ENCODE measurements around the gene ANK2.

Gene ANK2

GRCh38 chr4:113049421-113050370 lies at the start of gene ANK2:
TSS of gene ANK2 (plus strand) at chr4:113049653. CDS start at chr4:113049729, 76 bp downstream.
- no peak for DNase-seq (ENCODE audit: low read depth in 2 of 2)

GRCh38 chr4:113003841-113004240 lies 45.6 kb upstream of the ANK2 start:
- DNase-seq (ENCODE audit: low read depth in 2 of 2) = no peak

- no peak for DNase-seq (ENCODE audit: low read depth in 2 of 2)
Measured at GRCh38 chr4:113004655-113005054, 44.8 kb upstream of the ANK2 start.

- no peak for DNase-seq (ENCODE audit: low read depth in 2 of 2)
Measured at GRCh38 chr4:113006632-113007031, 42.8 kb upstream of the ANK2 start.

GRCh38 chr4:113007151-113007550 lies 42.3 kb upstream of the ANK2 start:
- DNase-seq (ENCODE audit: low read depth in 2 of 2) = no peak

- DNase-seq (ENCODE audit: low read depth in 2 of 2) = no peak
Measured at GRCh38 chr4:113008135-113008534, 41.3 kb upstream of the ANK2 start.

GRCh38 chr4:113008716-113009115 lies 40.7 kb upstream of the ANK2 start:
- DNase-seq (ENCODE audit: low read depth in 2 of 2) = no peak

GRCh38 chr4:113009461-113009860 lies 40.0 kb upstream of the ANK2 start:
- DNase-seq (ENCODE audit: low read depth in 2 of 2) = no peak

GRCh38 chr4:113012122-113012725 lies 37.2 kb upstream of the ANK2 start:
- no peak for DNase-seq (ENCODE audit: low read depth in 2 of 2)

- DNase-seq (ENCODE audit: low read depth in 2 of 2) = no peak
Measured at GRCh38 chr4:113012786-113013185, 36.7 kb upstream of the ANK2 start.

- DNase-seq (ENCODE audit: low read depth in 2 of 2) = no peak
Measured at GRCh38 chr4:113013751-113014150, 35.7 kb upstream of the ANK2 start.

- no peak for DNase-seq (ENCODE audit: low read depth in 2 of 2)
Measured at GRCh38 chr4:113016377-113016776, 33.1 kb upstream of the ANK2 start.

- no peak for DNase-seq (ENCODE audit: low read depth in 2 of 2)
Measured at GRCh38 chr4:113020966-113021365, 28.5 kb upstream of the ANK2 start.

- no peak for DNase-seq (ENCODE audit: low read depth in 2 of 2)
Measured at GRCh38 chr4:113024388-113024787, 25.1 kb upstream of the ANK2 start.

GRCh38 chr4:113025416-113025815 lies 24.0 kb upstream of the ANK2 start:
- no peak for DNase-seq (ENCODE audit: low read depth in 2 of 2)

- no peak for DNase-seq (ENCODE audit: low read depth in 2 of 2)
Measured at GRCh38 chr4:113026556-113026955, 22.9 kb upstream of the ANK2 start.

- no peak for DNase-seq (ENCODE audit: low read depth in 2 of 2)
Measured at GRCh38 chr4:113028074-113028473, 21.4 kb upstream of the ANK2 start.

GRCh38 chr4:113031212-113031611 lies 18.2 kb upstream of the ANK2 start:
- no peak for DNase-seq (ENCODE audit: low read depth in 2 of 2)

GRCh38 chr4:113040793-113041192 lies 8.7 kb upstream of the ANK2 start:
- no peak for DNase-seq (ENCODE audit: low read depth in 2 of 2)

- no peak for DNase-seq (ENCODE audit: low read depth in 2 of 2)
Measured at GRCh38 chr4:113042502-113042901, 7.0 kb upstream of the ANK2 start.

- DNase-seq (ENCODE audit: low read depth in 2 of 2) = no peak
Measured at GRCh38 chr4:113043591-113043990, 5.9 kb upstream of the ANK2 start.

GRCh38 chr4:113050371-113050755 lies 910 bp downstream of the ANK2 start:
- DNase-seq (ENCODE audit: low read depth in 2 of 2) = no peak

- DNase-seq (ENCODE audit: low read depth in 2 of 2) = no peak
Measured at GRCh38 chr4:113050837-113051236, 1.4 kb downstream of the ANK2 start.

Data from stimulated activated CD8-positive, alpha-beta memory T cell treated with anti-CD3 and anti-CD28 coated beads, Interleukin-7, amount 100 ng/mL, for 4 hours (primary cell).